HEK293 (cell line): ENCODE results near the gene DAGLB.
A peak's percentile ranks its signal among the peaks of the same experiment; 100 is the strongest.

ENCODE experiments used
- CTCF ChIA-PET: fragments of 350-600 bp; formaldehyde crosslinking; extraction: SDS; loops from one replicate; lab custom pipeline; 2021; ENCODE audit warnings: antibody characterized with exemption; lab: Yijun Ruan, JAX
- POLR2A ChIA-PET: fragments of 300-600 bp; formaldehyde crosslinking; extraction: SDS; loops from one replicate; lab custom pipeline; 2020; ENCODE audit warnings: antibody characterized with exemption, inconsistent platforms; lab: Yijun Ruan, JAX
- H3K27ac ChIP-seq: fragments of 200-500 bp; sonication (Bioruptor generic); 2 replicates; pipeline ENCODE4 v1.5.1; 2014; ENCODE audit warnings: low read depth, low read length, control low read depth, inconsistent platforms; ENCODE audit errors: extremely low read depth
- H3K36me3 ChIP-seq, 2 experiments: fragments of 200-500 bp in 1 of 2; sonication (Bioruptor generic) in 1 of 2; 1 replicate in 1 of 2; 2 replicates in 1 of 2; pipeline ENCODE4 v1.5.1; 2014 to 2017; ENCODE audit warnings: inconsistent platforms in 2 of 2, low read length in 2 of 2; ENCODE audit not compliant: control insufficient read depth in 2 of 2, insufficient read depth in 1 of 2
- H3K4me1 ChIP-seq: fragments of 200-500 bp; sonication (Bioruptor generic); 2 replicates; pipeline ENCODE4 v1.5.1; 2014; ENCODE audit warnings: mild to moderate bottlenecking, low read length, inconsistent platforms; ENCODE audit not compliant: control insufficient read depth, insufficient read depth
- H3K4me3 ChIP-seq: 2 replicates; pipeline ENCODE4 v1.5.1; 2011; ENCODE audit warnings: low read depth, mild to moderate bottlenecking, control low read depth, low read length, moderate library complexity
- H3K9me3 ChIP-seq: fragments of 200-500 bp; sonication (Bioruptor generic); 2 replicates; pipeline ENCODE4 v1.5.1; 2014; ENCODE audit warnings: low read depth, low read length, inconsistent platforms; ENCODE audit not compliant: control insufficient read depth, insufficient read depth
- SCRT2 ChIP-seq: fragments of 450-650 bp; formaldehyde crosslinking; IDR thresholded peaks from 2 replicates; pipeline ENCODE4 v1.5.1; 2016; ENCODE audit warnings: missing biosample characterization, missing genetic modification characterization
- ZNF626 ChIP-seq: fragments of 450-650 bp; sonication (Bioruptor Pico); formaldehyde crosslinking; IDR thresholded peaks from 2 replicates; pipeline ENCODE4 v1.5.1; 2018; ENCODE audit warnings: missing biosample characterization, missing genetic modification characterization, inconsistent platforms

Gene DAGLB

GRCh38 chr7:6359734-6360133 lies 88.0 kb downstream of the DAGLB start:
- no peaks in the 10 kb centered on the region for H3K36me3 ChIP-seq
- POLR2A ChIA-PET: interaction anchor here (0.7 kb wide), 2 partner anchors 17 to 375 kb away, joined by 3 to 6 read pairs; no protein-coding TSS in a partner anchor
- TF ChIP-seq SCRT2 (tag by site-specific recombination) (0 out of 2 replicates have a peak, but pooled peaks have one; percentile 23), ZNF626 (tag by site-specific recombination) (no peak)
- H3K9me3 ChIP-seq: no peaks in the 10 kb centered on the region
- H3K27ac ChIP-seq: no peak overlapping the region
- no peak overlapping the region for H3K4me3 ChIP-seq
- no peaks in the 10 kb centered on the region for H3K4me1 ChIP-seq
- CTCF ChIA-PET: interaction anchor here (1.2 to 3.6 kb wide), 2 partner anchors 10 to 16 kb away, joined by 4 to 21 read pairs; no protein-coding TSS in a partner anchor
